ENCODE results near the gene EPB41L2.

EPB41L2 gene

GRCh38 chr6:131061751-131062119, 1.3 kb downstream of the EPB41L2 start:
- no peak for DNase-seq (ENCODE audit: low read depth)

GRCh38 chr6:131061041-131061750, 1.8 kb downstream of the EPB41L2 start:
- DNase-seq (ENCODE audit: low read depth) = no peak

GRCh38 chr6:131060311-131060710, 2.7 kb downstream of the EPB41L2 start:
- no peak for DNase-seq (ENCODE audit: low read depth)

GRCh38 chr6:131059486-131059885, 3.6 kb downstream of the EPB41L2 start:
- DNase-seq (ENCODE audit: low read depth) = no peak

GRCh38 chr6:131058236-131058635, 4.8 kb downstream of the EPB41L2 start:
- no peak for DNase-seq (ENCODE audit: low read depth)

DNA sequence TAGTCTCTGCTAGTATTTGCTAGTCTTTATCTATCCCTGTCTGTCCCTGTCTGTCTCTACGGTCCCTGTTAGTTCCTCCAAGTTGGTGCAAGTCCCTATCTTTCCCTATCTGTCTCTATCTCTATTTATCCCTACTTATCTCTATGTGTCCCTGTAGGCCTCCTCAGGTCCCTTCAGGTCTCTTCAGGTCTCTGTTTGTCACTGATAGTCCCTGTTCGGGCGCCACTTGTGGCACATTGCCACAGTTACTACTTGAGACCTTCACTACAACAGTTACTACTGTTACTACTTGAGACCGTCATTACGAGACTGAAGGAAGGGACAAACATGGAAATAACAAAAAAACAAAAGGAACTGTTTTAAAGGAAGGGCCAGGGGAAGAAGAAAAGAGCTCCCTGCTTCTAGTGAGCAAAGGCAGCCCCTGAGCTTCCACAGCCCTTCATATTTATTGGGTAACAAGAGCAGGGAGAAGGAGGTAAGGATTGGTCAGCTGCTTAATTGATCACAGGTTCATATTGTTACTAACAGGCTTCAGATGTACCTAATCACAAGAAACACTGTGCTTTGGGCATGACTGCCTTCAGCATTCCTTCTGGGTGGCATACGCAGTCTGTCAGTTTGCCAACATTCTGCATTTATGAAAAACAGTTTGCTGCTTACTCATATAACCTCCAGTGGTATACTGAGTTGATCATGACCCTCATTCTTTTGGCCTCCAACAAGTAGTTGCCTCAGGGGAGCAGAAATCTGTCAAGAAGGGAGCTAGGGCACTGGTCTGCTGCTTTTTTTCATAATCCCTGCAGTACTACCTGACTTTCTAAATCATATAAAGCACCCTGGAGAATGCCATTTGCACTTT, 8.4 kb downstream of the EPB41L2 start:
- DNase-seq (ENCODE audit: low read depth) = no peak

GRCh38 chr6:131053546-131054240, 9.4 kb downstream of the EPB41L2 start:
- no peak for DNase-seq (ENCODE audit: low read depth)

GRCh38 chr6:131052181-131052580, 10.9 kb downstream of the EPB41L2 start:
- DNase-seq (ENCODE audit: low read depth) = no peak

- no peak for DNase-seq (ENCODE audit: low read depth)
These were observed 11.7 kb downstream of the EPB41L2 start for GRCh38 chr6:131051341-131051740.

- no peak for DNase-seq (ENCODE audit: low read depth)
These were observed 13.4 kb downstream of the EPB41L2 start for GRCh38 chr6:131049608-131050007.

GRCh38 chr6:131048933-131049515, 14.0 kb downstream of the EPB41L2 start:
- DNase-seq (ENCODE audit: low read depth) = no peak

- DNase-seq (ENCODE audit: low read depth) = no peak
These were observed 14.6 kb downstream of the EPB41L2 start for GRCh38 chr6:131048459-131048858.

DNA sequence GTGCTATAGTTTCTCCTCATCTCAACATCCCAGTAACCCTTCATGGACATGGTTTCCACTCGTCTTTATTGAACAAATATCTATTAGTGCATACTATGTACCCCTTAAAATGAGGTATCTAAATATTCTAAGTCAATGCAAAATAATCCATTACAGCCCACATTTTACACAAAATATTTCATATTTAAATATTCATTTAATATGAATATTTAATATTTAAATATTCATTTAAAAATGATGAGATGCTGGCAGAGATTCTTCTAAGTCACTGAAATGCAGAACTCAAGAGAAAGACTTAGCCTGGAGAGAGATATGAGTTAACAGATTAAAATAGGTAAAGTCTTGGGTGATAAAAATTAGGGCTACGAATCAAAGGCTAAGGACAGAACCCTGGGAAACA, 17.9 kb downstream of the EPB41L2 start:
- DNase-seq (ENCODE audit: low read depth) = no peak

- no peak for DNase-seq (ENCODE audit: low read depth)
These were observed 19.1 kb downstream of the EPB41L2 start for GRCh38 chr6:131043902-131044447.

DNA sequence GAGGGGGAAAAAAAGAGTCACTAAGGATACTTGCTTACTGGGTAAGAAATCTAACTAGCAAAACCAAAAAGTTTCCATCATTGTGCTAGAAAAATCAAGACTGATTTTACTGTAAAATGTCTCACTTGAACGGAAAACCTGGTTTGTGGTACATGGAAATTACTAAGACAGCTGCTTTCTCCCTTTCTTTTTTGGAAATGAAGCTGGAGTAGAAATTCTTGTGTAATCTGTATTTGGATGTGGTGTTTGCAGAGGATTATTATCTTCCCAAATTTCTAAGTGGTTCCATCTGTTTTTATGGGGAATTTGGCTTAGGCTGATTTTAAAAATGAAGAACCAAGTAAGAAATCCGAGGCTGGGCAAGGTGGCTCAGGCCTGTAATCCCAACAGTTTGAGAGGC, 20.4 kb downstream of the EPB41L2 start:
- DNase-seq (ENCODE audit: low read depth) = no peak

DNA sequence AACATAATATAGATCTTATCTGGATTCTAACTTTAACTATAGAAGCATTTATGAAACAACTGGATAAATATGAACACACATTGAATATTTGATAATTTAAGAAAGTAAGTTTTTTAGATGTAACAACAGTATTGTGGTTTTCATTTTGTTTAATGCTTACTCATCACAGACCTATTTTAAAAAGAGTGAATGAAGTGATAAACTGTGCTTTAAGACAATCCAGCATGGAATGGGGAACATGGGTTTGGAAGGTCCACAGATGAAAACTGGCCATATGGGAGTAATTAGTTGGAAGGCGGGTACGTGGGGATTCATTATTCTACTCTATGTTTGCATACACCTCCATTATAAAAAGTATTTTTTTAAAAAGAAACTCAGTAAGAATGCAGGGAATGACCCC, 21.2 kb downstream of the EPB41L2 start:
- DNase-seq (ENCODE audit: low read depth) = no peak

DNA sequence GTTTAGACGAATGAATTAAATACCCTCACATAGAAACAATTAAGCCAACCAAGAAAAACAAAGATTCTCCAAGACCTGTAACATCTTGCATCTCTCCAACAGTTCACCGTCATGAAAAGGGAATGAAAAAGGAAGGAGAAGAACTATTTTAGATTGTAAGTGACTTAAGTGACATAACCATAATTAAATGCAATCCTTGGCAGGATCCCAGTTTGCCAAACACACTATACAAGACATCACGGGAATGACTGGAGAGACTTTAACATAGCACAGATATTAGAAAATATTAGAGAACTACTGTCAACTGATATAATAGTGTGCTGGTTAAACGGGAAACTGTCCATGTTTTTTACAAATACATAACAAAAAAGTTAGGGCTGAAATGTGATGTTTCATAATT, 22.2 kb downstream of the EPB41L2 start:
- DNase-seq (ENCODE audit: low read depth) = no peak

DNA sequence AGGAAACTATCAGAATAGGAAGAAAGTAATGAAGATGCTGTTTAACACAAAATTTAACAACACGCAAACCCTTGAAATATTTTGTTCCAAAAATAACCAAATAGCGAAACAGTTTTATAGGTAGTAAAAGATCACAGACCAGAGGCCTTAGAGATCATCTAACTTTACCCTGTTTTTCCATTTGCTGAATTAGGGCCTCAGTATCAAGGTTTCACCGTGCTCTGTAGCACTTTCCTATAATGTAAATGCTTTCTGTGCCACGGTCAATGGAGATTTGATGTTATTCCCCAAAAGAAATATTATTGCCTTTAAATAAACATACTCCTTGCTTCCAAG, 23.7 kb downstream of the EPB41L2 start:
- no peak for DNase-seq (ENCODE audit: low read depth)

- DNase-seq (ENCODE audit: low read depth) = no peak
These were observed 24.3 kb downstream of the EPB41L2 start for GRCh38 chr6:131038597-131039344.

DNA sequence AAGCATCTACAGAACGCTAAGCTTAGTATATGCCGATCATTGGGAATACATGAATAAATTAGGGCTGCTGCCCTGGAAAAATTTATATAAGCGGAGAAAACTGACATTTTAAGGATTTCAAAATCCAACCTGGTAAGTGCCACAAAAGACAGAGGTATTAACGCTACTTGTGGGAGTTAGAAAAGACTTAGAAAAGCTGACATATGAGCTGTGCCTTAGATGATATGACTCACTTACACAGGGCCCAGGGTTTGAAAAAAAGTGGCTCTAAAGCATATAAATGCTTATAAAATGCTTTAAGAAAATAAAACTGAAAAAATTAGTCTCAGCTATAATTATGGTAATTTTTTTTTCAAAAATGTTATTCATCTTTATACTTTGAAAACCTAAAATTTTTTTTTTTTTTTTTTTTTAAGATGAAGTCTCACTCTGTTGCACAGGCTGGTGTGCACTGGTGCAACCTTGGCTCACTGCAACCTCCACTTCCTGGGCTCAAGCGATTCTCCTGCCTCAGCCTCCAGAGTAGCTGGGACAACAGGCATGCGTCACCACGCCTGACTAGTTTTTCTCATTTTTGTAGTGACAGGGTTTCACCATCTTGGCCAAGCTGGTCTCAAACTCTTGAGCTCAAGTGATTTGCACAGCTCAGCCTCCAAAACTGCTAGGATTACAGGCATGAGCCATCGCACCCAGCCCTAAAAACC, 25.7 kb downstream of the EPB41L2 start:
- DNase-seq (ENCODE audit: low read depth) = no peak

- DNase-seq (ENCODE audit: low read depth) = no peak
These were observed 26.4 kb downstream of the EPB41L2 start for GRCh38 chr6:131036601-131037000.
